G401.6 (cell line): ENCODE results near the gene PIWIL4.

Source experiments
- FAIRE-seq: peaks from 2 replicates; lab custom pipeline; 2012; peaks lifted over from hg19 to GRCh38; lab: Jason Lieb, UNC

PIWIL4 gene

GRCh38 chr11:94664346-94664745 is 97.2 kb downstream of the PIWIL4 start:
- FAIRE-seq = no peak

- FAIRE-seq = no peak
These were observed 98.0 kb downstream of the PIWIL4 start for GRCh38 chr11:94665116-94665659.

GRCh38 chr11:94666792-94667721 is 99.9 kb downstream of the PIWIL4 start:
- FAIRE-seq = no peak

- no peak for FAIRE-seq
These were observed 101.1 kb downstream of the PIWIL4 start for GRCh38 chr11:94668212-94668793.

GRCh38 chr11:94669023-94669422 is 101.9 kb downstream of the PIWIL4 start:
- no peak for FAIRE-seq
